Limb (tissue), 2 donors: ENCODE measurements around the gene NDST1.
A peak's percentile ranks its signal among the peaks of the same experiment; 100 is the strongest.

Experiments used
- DNase-seq, 2 donors: peaks; one replicate each; pipeline ENCODE4 v3.0.0-alpha.2; 2016; ENCODE audit errors: extremely low spot score in 2 of 2

Gene NDST1

GRCh38 chr5:150541895-150542294 lies 34.0 kb downstream of the NDST1 start:
- no peak for DNase-seq

GRCh38 chr5:150542933-150543445 lies 35.1 kb downstream of the NDST1 start:
- DNase-seq, result no peak

GRCh38 chr5:150544611-150545219 lies 36.8 kb downstream of the NDST1 start:
- DNase-seq, result peak; percentile 13 to 63

GRCh38 chr5:150545246-150545645 lies 37.3 kb downstream of the NDST1 start:
- no peak for DNase-seq

- no peak for DNase-seq
These were observed 40.2 kb downstream of the NDST1 start for GRCh38 chr5:150548123-150548522.

GRCh38 chr5:150549735-150550134 lies 41.8 kb downstream of the NDST1 start:
- no peak for DNase-seq

GRCh38 chr5:150550286-150550685 lies 42.4 kb downstream of the NDST1 start:
- no peak for DNase-seq

- DNase-seq, result no peak
These were observed 43.1 kb downstream of the NDST1 start for GRCh38 chr5:150551066-150551465.

GRCh38 chr5:150553402-150553801 lies 45.5 kb downstream of the NDST1 start:
- no peak for DNase-seq

- DNase-seq, result no peak
These were observed 46.0 kb downstream of the NDST1 start for GRCh38 chr5:150553911-150554310.

- no peak for DNase-seq
These were observed 46.9 kb downstream of the NDST1 start for GRCh38 chr5:150554857-150555256.

- DNase-seq, result no peak
These were observed 48.2 kb downstream of the NDST1 start for GRCh38 chr5:150556106-150556505.

GRCh38 chr5:150556859-150557508 lies 49.1 kb downstream of the NDST1 start:
- DNase-seq, result no peak

- DNase-seq, result no peak
These were observed 49.6 kb downstream of the NDST1 start for GRCh38 chr5:150557509-150557872.

GRCh38 chr5:150558088-150558621 lies 50.2 kb downstream of the NDST1 start:
- no peak for DNase-seq

- peak in 1 of 2 donors; percentile 17 for DNase-seq
These were observed 51.2 kb downstream of the NDST1 start for GRCh38 chr5:150559088-150559487.

GRCh38 chr5:150559701-150560100 lies 51.8 kb downstream of the NDST1 start:
- peak in 1 of 2 donors; percentile 14 for DNase-seq

- peak; percentile 91 to 92 for DNase-seq
These were observed 52.7 kb downstream of the NDST1 start for GRCh38 chr5:150560401-150561191.

GRCh38 chr5:150561192-150561512 lies 53.2 kb downstream of the NDST1 start:
- DNase-seq, result no peak

GRCh38 chr5:150561571-150562275 lies 53.8 kb downstream of the NDST1 start:
- peak in 1 of 2 donors; percentile 23 for DNase-seq

- peak in 1 of 2 donors; percentile 28 for DNase-seq
These were observed 54.9 kb downstream of the NDST1 start for GRCh38 chr5:150562832-150563231.

GRCh38 chr5:150565868-150566267 lies 57.9 kb downstream of the NDST1 start:
- no peak for DNase-seq
